GM21447 (cell line): ENCODE results near the gene OTC.

Experiments used
- ATAC-seq: cut with Tn5 transposase; IDR thresholded peaks from one replicate; pipeline ENCODE4 v1.9.1; 2021; ENCODE audit not compliant: unreplicated experiment

The OTC gene

DNA sequence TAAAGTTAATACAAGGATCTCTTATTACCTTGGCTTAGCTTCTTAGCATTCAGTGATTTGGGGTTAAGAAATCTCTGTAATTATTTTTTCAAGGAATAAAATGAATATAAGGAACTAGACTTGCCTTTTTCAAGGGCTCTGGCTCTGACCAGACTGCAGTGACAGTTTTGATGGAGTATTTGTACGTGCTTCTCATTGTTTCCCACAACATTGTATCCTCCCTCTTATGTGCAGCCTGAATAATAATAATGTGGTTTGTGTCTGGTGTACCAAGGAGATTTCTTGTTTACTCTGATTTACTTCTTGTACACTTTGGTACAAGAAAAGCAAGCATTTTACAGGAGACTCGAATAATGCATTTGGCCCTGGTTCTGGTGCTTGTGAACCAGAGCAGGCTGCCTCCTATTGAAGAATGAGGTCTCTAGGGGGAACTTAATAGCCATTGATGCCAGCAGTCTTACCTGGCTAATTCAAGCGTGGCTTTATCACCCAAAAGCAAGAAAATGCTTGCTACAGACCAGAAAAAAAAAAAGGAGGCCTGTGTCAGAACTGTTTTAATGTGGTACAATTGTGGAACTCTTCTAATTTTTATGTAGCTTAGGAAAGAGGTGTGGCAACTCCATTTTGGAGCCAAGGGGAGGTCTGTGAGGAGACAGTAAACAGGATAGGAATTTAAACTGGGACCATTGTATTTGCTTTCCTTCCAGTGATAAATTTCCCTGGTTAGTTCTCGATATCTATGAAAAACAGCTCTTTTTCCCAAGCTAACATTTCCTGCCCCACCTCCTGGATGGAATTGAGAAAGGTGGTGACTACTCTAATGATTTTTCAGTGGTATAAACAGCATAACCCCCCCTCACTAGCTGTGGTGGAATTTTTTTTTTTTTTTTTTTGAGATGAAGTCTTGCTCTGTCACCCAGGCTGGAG lies 5.6 kb downstream of the OTC start:
- no peak for ATAC-seq

DNA sequence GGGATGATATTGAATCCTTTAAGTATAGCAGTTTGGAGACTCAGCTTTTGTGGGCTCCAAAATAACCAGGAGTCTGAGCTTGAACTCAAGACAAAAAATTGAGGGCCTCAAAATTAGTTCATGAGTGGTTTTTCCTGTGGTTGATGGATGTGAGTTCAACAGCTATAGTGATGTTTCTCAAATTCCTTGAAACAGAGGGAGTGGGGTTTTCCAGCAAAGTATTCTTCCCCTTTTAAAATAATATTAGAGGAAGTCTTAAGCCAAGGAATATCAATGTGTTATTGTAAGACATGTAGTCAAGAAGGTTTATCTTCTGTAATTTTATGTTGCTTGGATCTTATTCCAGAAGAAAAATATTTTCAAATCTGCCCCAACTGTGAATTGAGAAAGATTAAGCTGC lies 10.6 kb downstream of the OTC start:
- ATAC-seq = no peak

DNA sequence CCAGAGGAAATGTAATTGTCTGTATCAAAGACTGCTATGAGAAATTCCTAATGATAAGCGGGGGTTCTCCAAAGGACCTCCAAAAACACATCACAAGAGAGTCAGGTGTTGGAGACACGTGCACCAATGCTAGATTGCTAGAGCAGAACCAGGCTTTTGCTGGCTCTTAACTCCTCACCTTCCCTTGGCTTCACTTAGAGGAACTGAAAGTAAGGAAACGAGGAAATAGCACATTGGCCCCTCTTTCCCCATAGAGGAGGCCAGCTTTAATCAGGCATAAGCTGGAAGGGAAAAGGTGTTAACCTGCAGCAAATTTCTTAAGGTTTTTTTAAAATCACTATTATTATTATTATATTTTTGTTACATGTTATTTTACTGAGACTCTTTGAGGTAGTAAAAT lies 13.6 kb downstream of the OTC start:
- no peak for ATAC-seq

DNA sequence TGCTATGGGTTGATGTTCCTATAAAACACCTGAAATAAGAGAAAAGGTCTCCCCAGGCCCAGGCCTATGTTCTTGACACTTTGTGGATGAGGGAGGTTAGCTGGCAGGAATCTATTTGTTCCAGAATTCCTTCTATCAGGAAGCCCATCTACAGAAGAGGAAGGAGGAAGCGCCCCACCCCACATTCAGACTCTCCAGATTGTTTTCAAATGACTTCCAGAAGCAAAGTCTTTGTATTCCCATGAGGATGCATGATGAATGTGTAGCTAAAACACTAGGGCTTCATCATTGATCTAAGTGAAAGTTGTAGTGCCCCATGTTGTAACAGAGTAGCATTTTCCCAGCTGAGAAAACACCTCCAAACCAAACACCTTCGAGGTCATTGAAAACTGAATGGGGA lies 16.4 kb downstream of the OTC start:
- no peak for ATAC-seq

DNA sequence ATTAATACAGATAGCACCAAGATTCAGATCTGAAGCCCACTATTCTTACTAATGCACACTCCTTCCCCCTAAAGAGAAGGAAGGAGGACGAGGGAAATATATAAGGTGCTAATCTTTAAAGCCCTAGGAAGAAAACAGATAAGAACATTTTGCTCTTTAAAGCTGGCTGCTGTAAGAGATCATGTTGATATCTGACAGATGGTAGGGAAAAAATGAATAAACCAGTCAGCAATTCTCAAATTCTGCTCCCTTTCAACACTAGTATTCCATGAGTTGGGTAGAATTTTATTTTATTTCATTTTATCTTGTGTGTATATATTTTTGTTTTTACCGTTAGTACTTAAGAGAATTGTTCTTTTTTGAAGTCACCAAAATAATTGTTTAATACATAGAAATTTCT lies 19.2 kb downstream of the OTC start:
- no peak for ATAC-seq

DNA sequence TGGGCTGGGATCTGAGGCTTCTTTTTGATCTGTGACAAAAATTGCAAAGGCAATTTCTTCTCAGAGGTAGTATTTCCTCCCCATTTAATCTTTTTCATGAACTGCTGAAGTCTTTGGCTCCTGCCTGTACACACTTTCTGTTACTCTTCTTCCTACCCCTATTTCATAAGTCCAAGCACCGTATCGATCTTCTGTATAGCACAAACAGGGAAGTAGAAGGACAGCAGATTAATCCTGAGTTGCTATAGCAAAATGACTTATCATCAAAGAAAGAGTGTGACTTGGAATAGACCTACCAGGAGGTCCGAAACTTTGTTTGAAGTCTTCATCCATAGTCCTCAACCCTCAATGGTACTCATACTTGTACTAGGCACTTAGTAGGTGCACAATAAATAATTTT lies 22.0 kb downstream of the OTC start:
- ATAC-seq = no peak

DNA sequence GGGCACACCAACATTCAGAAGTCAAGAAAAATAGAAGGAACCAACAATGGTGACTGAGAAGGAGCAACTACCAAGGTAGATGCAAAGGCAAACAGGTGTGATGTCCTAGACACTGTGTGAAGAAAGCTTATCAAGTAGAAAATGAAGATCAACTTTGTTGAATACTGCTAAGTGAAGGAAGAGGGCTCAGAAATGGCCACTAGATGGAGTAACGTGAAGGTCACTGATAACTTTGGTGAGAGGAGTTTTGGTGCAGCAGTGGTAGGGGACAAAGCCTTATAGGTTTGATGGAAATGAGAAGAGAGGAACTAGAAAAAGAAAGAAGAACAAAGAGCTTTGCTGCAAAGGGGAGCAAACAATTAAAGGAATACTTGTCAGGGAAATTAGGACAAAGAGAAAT lies 23.5 kb downstream of the OTC start:
- no peak for ATAC-seq

DNA sequence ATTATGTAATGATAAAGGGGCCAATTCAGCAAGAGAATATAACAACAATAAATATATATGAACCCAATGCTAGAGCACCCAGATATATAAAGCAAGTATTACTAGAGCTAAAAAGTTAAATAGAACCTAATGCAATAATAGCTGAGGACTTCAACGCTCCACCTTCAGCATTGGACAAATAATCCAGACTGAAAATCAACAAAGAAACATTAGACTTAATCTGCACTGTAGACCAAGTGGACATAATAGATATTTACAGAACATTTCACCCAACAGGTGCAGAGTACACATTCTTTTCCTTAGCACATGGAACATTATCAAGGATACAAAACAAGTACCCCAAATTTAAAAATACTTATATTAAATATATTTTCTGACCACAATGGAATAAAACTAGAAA lies 24.3 kb downstream of the OTC start:
- ATAC-seq = no peak

DNA sequence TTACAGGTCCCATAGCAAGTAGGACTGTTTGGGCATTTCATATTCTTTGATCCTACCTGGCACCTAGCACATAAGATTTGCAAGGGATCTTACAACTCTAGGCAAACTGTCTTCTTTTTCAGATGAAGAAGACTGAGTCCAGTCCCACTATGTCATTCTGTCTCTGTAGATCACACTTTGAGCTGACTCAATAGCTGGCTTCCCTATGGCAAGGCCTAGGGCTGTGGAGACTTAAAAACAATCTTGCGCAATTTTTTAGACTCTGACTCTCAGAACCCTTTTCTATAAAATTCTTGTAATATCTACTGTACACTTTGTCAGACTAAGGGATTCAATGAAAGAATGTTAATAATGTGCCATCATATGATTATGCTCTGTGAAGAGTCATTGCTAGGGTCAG lies 26.7 kb downstream of the OTC start:
- ATAC-seq = no peak

DNA sequence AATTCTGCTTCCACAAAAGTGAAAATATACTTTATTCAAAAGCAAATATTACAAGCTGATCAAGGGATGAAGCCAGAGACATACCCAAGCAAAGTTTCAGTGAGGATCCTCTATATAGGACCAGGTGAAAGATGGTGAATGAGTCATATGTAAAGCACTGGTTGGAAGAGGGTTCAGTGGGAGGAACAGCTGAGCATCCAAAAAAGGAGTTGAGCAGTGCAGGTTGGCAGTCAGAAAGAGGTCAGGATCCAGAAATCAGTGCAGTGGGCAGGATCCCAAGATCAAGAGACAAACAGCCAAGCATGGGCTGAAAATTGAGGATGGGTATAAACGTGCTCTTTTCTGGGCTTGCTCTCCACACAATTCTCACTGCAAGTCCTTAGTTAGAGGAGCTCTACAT lies 30.3 kb downstream of the OTC start:
- ATAC-seq = no peak

DNA sequence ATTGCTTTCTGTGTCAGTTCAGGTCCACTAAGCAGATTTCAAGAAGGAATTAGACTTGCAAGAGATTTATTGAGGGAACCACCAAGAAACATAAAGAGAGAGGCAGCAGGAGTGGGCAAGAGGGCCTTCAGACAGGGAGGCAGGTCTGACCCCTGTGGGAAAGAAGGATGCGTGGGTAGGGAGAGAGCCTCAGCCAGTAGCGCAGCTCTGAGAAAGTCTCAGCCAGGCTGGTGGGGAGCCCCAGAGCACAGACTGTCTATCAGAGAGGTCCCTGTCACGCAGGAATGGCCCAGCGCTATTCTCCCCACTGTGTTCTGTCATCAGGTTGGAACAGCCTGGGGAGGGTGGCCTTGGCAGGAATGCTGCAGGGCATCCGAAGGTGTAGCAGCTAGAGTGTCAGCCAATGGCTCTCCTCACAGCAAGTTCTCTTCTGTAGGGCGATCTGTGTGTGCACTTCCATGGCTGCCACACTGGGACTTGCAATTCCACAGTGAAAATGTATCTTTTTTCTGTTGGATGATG lies 48.0 kb downstream of the OTC start:
- no peak for ATAC-seq

DNA sequence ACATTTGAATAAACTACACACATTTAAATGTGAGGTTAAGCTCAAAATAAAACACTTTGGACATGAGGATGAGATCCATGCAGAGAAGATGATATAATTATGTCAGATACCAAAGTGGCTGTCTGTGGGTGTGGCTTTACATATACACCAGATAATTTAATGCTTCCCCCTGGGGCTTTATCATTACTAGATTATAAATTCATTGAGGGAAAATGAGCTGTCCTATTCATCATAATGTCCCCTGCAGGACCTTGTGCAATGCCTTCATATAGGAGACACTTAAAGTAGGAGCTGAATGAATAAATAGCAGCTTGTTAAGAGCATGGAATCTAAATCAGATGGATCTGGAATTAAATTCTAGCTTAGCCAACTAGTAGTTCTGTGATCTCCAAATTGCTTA lies 49.7 kb downstream of the OTC start:
- no peak for ATAC-seq

DNA sequence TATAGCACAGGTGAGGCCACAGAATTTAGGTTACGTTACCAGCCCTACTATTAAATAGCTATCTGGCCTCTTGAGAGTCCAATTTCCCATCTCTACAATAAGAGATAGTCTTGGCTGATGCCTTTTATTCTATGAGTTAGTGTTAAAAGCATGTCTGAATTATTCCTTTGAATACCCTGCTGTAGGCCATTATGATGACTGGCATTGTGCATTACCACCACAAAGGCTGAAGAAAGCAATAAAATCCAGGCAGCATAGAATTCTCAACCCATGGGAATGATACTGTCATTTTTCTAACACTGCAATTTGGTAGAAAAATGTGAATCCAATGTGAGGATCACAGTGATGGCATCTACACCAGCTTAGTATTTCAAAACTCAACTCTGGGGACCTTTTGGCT lies 51.4 kb downstream of the OTC start:
- no peak for ATAC-seq

DNA sequence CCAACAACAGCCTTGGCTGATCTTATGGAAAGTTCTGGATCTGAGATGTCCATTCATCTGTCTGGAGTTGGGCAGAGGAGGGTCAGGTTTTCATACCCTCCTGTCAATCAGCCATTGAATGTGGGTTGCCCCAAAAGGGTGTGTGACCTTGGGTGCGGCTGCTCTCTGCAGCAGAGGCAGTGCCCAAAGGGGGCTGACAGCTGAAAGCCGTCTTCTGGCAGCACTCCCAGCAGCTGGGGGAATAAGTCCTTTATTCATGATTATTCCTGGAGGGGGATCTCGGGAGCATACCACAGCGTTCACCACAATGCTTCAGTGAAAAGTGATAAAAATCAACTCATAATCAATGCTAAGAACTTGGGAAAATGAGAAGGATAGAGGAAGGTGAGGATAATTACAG lies 54.7 kb downstream of the OTC start:
- ATAC-seq = no peak

DNA sequence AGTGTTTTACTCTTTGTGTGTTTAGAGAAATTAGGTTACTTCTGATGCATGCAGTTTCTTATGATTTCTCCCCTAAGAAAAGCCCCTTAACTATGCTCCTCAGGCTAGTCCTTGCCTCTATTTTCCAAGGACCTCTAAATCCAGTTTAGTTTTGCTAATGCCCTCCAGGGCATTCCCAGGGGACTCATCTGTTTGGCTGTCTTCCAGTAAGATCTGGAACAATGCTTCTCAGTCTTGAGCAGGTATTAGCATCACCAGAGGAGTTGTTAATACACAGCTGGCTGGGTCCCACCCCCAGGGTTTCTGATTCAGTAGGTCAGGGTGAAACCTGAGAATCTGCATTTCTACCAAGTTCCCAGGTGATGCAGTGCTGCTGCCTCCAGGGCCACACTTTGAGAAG lies 56.9 kb downstream of the OTC start:
- no peak for ATAC-seq

DNA sequence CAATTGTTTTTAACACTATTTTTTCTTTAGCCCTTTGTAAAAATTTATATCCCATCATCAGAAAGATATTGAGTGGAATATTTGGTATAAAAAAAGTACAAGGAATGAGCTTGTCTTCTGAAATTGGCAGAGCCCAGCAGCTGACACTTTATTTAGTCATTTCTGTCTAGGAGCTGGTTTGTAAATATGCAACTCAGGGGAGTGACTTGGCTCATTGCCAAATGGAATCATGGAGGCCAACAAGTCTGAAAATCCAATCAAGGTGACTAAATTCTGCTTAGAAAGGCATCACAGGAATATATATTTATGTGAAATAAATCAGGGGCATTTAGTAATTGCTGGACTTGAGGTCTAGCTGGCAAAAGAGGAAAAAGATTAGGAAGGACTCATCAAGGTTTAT lies 74.4 kb downstream of the OTC start:
- ATAC-seq = no peak

DNA sequence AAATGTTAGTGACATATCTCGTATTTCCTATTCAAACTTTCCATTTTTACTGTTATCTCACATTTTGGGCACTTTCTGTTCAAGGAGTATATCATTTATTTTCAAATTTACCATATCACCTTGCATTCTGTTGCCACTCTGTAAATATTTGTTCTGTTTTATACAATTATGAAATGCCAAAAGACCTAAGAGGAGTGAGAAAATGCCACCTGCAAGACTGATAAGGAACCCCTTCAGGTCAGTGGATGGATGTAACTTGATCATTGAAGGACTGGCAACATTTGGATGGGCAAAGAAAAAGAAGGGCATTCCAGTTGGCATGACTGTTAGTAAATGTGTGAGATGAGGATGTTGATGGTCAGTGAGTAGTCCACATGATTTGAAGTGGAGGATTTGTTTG lies 79.1 kb downstream of the OTC start:
- no peak for ATAC-seq

DNA sequence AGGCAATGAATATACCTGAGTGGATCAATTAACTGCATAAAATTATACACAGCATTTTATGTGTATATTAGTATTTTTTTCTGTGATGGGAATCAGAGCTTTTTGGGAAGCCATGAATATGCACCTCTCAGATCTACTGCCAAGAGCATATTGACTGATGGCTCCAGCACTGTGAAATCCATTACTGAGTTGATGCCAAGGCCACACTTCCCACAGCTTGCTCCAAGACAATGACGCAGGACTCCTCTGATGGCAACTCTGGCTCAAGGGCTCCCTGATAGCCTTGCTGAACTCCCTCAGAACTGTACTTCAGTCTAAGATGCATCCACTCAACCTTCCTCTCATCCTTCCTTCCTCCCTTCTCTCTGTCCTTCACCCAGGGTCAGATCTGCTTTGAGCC lies 82.7 kb downstream of the OTC start:
- no peak for ATAC-seq

DNA sequence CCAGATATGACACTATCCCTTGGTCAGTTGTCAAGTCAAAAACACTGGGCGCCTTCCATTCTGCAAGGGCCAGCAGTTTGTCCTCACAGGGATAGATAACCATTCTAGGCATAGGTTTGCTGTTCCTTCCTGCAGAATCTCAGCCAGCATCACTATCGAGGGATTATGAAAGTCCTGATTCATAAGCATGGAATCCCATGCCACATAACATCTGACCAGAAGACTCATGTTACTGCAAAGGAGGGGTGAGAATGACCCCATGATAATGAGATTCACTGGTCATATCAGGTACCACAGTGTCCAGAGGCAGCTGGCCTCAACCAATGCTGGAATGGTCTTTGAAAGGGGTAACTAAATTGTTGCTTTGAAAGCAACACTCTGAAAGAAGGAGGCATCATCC lies 84.7 kb downstream of the OTC start:
- no peak for ATAC-seq

DNA sequence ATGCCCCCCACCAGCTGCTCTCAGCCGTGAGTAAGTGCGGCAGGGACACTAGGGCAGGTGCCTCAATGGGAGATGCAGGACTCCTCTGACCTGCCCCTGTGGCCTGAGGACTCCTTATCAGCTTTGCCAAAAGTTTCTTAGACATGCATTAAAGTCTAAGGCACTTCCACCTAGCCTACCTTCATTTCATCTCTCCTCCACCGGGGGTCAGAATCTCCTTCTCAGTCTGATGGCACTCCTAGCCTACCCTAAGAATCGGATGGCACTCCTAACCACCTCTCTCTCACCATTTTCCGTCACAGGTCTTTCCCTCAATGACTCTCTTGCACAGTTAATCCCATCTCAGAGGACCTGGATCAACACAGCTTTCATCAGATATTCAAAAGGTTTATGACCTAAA lies 85.9 kb downstream of the OTC start:
- ATAC-seq = no peak

DNA sequence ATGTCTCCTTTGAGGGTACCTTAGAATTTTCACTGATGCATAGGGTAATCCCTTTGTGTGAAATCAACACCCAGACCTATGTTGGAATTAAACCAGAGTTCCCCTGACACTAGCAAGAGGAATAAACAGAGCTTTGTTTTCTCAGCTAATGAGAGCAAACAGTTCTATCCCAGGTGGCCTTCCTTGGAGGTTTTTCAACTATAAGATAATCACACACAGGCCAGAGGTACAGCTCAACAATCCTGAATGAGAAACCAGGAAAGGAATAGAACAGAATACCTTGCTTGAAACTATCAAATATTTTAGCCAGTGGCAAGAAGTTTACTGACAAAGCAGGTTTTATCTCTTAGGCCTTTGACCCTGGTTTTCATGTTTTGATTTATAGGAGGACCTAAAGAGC lies 100.2 kb downstream of the OTC start:
- ATAC-seq = no peak

DNA sequence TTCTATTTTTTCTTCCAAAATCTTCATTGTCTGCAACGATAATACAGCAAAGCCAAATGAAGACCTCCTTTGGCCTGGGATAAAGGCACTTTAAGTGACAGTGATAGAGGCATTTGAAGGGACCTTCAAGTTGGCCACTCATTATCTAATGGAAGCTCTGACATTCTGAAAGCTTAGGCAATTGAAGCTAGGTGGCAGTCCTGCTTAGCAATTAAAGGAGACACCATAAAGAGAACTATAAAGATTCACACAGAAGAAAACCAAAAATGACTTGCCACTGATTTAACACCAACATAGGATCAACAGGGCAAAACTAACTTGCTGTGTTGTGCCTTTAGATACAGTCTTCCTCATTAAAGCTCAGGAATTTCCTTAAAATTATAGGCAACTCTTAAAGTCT lies 105.7 kb downstream of the OTC start:
- ATAC-seq = no peak

DNA sequence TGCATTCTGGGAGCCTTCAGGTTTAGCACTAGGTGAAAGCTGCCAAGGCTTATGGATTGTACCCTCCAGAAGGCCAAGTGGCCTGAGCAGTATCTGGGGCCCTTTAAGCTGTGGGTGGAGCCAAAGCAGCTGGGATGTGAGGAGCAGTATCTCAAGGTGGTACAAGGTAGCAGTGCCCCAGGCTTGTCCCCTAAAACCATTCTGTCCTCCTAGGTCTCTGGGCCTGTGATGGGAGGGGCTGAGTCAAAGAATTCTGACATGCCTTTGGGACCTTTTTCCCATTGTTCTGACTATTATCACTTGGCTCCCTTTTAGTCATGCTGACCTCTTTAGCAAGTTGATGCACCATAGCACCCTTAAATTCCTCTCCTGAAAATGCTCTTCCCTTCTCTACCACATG lies 109.9 kb downstream of the OTC start:
- ATAC-seq = no peak
